22Rv1 (cell line): Measurements from ENCODE around the gene TRIO.

ENCODE experiments used
- H3K27ac ChIP-seq: fragments of 450-650 bp; 2 replicates; pipeline ENCODE4 v1.5.1; 2017
- ZFX ChIP-seq: fragments of 450-650 bp; IDR thresholded peaks from 2 replicates; pipeline ENCODE4 v1.6.1; 2017; ENCODE audit warnings: antibody characterized with exemption, borderline replicate concordance
- TF ChIP-seq, protein P1 (sequence below): fragments of 450-650 bp; IDR thresholded peaks from 2 replicates; pipeline ENCODE4 v1.5.1; 2017; ENCODE audit warnings: mild to moderate bottlenecking

The TRIO gene

DNA sequence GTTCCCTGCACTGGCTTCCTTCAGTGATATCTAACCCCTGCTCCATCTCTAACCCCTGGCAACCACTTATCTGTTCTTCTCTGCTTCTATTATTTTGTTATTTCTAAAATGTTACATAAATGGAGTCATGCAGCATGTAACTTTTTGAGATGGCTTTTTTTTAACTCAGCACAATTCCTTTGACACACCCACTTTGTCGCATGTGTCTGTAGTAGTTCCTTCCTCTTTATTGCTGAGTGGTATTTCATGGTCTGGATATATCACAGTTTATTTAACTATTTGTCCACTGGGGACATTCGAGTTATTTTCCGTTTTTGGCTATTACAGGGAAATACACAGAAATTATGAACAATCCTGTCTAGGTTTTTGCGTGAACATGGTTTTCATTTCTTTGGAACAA lies 200.2 kb downstream of the TRIO start:
- no peak for TF ChIP-seq ZFX
- TF ChIP-seq, protein P1, sequence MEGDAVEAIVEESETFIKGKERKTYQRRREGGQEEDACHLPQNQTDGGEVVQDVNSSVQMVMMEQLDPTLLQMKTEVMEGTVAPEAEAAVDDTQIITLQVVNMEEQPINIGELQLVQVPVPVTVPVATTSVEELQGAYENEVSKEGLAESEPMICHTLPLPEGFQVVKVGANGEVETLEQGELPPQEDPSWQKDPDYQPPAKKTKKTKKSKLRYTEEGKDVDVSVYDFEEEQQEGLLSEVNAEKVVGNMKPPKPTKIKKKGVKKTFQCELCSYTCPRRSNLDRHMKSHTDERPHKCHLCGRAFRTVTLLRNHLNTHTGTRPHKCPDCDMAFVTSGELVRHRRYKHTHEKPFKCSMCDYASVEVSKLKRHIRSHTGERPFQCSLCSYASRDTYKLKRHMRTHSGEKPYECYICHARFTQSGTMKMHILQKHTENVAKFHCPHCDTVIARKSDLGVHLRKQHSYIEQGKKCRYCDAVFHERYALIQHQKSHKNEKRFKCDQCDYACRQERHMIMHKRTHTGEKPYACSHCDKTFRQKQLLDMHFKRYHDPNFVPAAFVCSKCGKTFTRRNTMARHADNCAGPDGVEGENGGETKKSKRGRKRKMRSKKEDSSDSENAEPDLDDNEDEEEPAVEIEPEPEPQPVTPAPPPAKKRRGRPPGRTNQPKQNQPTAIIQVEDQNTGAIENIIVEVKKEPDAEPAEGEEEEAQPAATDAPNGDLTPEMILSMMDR = no peak
- H3K27ac ChIP-seq = no peak overlapping the region

DNA sequence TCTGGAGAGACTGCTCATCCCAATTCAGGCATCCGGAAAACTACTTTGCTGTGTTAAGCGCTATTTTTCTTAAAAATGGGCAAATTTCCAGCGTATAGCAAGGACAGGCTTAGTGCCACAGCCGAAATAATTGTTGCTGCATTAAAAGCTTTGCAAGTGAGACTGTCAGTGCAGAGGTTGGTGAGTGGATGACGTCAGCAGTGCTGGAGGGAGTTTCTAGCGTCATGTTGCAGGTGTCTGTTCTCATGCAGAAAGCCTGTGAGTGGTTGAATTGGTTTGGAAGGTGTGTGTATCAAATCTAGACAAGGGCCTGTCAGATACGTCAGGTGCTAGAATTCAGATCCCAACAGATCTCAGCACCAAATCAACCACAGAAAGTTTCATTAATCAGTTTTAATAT lies 204.4 kb downstream of the TRIO start:
- TF ChIP-seq, protein P1 = no peak
- TF ChIP-seq ZFX = no peak
- H3K27ac ChIP-seq = no peak overlapping the region

DNA sequence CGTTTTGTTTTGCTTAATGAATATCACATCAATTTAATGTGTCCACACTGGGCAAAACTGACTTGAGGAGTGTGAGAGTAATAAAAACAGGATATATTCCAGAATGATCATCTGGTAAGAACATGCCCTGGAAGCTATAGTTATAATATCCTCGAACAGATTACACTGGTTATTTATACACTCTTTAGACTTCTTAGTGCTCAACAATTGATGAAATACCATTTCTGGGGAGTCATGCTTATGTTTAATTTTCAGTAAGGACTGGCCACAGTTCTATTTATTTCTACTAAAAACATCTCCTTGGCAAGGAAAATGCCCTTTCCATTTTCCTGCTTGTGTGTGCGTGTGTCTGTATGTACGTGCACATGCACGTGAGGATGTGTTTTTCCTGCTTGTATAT lies 205.0 kb downstream of the TRIO start:
- H3K27ac ChIP-seq = no peak overlapping the region
- TF ChIP-seq, protein P1 = no peak
- TF ChIP-seq ZFX = no peak

DNA sequence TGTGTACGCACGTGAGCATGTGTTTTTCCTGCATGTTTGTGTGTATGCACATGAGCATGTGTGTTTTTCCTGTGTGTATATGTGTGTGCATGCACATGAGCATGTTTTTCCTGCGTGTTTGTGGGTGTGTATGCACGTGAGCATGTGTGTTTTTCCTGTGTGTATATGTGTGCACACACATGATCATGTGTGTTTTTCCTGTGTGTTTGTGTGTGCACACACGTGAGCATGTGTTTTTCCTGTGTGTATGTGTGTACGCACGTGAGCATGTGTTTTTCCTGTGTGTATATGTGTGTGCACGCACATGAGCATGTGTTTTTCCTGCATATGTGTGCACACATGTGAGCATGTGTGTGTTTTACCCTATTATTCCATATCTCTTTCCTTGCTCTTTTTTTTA lies 205.9 kb downstream of the TRIO start:
- no peak overlapping the region for H3K27ac ChIP-seq
- TF ChIP-seq ZFX = no peak

DNA sequence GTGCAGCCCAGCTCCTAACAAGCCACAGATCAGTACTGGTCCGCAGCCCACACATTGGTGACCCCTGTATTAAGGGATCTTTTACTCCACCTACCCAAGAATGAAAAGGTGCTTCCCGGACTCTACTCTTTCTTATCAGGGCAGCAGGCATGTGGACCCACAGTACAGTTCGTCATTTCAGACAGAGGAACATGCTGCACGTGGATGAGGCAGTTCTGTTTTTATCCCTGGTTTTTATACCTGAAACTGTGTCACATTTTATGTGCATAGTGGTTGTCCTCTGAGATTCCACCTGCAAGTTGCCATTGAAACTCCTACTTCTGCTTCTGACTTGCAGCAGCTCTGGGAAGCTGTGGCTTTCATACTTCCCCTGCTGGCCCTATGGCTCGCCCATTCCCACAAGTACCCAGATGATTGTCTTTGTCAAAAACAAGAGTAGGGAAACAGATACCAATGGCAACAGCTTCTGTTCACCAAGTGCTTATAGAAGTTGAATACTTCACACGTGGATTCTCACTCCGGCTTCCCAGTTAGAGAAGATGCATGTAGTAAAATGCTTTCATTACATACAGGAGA lies 208.0 kb downstream of the TRIO start:
- H3K27ac ChIP-seq = no peak overlapping the region
- TF ChIP-seq, protein P1 = no peak
- no peak for TF ChIP-seq ZFX

DNA sequence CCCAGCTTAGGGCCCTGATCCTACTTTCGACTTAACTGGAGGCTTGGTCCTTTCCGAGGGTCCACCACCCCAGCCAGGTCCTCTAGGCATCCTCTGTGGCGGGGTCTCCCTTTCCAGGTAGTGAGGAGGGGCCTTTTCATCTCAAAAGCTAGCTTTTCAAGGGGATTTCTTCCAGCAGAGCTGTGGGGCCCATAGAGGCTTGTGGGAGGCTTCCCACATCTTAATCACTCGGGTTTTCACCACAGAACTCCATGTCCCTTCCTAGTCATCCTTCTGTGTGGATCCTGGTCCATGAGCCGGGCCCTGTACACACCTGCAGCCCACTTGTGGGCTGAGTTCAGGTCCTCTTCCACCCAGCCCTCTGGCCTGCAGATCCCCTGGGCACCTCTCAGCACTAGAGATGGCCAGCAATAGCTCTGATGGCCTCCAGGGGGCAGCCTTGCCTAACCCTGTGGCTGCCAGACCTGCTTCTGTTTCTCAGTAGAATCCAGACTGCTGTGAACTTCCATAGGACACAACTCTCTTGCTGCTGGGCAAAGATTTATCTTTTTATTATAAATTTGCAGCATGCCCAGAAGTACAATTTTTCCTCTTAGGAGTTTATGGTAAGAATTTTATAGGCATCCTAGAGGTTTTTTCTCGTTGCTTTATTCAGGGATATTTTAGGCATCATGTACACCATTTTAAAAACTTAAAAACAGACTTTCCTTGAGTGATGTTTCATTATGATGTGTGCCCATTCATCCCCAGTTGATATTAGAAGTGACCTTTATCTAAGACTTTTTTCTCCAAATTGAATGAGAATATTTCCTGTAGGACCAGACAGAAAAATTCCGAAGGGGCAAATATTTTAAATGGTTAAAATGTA lies 208.9 kb downstream of the TRIO start:
- TF ChIP-seq, protein P1 = peak; percentile 97
- no peak for TF ChIP-seq ZFX
- H3K27ac ChIP-seq = no peak overlapping the region

DNA sequence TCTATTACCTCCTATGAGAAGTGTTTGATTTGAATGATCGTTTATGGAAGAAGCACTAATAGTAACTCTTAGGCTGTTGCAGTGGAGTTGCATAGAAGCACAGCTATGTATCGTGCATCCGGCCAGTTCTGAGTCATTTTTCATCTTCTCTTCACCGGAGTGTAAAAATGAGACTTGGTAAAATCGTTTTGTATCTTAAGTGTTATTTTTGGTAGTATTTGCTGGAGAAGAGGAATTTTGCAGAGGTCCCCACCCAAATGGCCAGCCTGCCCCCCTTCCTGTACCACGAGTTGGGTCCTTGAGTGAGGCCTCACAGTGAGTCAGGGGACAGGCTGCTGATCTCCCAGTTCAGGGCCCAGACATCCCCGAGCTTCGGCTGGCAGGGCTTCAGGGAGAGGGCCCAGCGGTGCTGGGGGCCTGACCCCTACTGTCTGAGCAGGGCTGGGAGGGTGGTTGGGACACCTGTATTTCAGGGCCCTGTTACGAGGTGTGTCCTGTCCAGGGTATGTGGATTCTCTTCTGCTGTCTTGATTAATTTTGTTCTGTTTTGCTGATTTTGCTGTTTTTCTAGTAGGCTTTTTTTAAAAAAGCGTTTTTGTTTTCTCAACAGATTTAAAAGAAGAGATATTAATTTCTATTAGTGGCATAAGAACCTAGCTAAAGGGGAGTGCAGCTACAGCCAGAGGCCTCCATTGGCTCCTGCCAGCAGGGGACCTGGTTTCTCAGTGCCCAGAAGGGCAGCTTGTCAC lies 210.8 kb downstream of the TRIO start:
- H3K27ac ChIP-seq = no peak overlapping the region

More for the DNA sequence above, 210.8 kb downstream of the TRIO start:
- TF ChIP-seq, protein P1 = no peak
- no peak for TF ChIP-seq ZFX
